GM21786 (cell line): ENCODE results near the gene CD58.

ENCODE experiments used
- ATAC-seq: cut with Tn5 transposase; IDR thresholded peaks from one replicate; pipeline ENCODE4 v1.9.1; 2021; ENCODE audit not compliant: unreplicated experiment

CD58 gene

DNA sequence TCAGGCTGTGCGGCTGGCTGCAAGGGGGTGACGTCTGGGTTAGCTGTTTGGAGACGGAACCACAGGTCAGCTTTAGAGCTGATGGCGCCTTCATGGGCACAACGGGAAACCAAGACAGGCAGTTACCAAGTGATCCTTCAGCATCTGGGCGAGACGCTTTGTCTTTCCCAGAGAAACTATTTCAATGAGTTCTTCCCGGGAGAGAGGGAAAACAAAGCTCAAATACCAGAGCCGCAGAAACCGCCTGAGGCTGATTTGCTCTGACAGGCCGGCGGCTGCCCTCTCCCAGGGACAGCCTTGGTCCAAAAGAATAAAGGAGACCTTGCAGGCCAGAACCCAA, 76.5 kb downstream of the CD58 start:
- no peak for ATAC-seq

GRCh38 chr1:116493484-116494352, 77.1 kb downstream of the CD58 start:
- ATAC-seq = no peak

GRCh38 chr1:116493036-116493435, 77.8 kb downstream of the CD58 start:
- ATAC-seq = no peak

DNA sequence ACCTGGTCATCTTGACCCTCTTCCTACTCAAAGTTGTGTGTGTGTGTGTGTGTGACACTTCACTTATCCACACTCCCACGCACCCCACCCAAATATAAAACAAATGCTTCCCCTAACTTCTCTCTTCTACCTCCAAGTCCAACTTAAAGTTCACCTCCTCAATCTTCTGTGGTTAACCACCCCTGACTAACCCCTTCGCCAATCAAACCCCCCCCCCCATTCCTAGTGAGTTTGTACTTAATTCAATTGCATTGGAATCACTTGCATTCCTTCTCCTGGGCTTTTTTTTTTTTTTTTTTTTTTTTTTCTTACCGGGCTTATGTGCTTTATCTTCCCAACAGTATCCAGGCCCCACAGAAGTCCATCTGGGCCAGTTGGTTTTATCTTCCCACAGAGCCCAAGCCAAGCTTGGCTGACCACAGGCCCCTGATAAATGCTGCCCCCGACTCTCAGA, 78.4 kb downstream of the CD58 start:
- no peak for ATAC-seq

- no peak for ATAC-seq
Observed at GRCh38 chr1:116491700-116492357, 79.0 kb downstream of the CD58 start.

- ATAC-seq = no peak
Observed at GRCh38 chr1:116490588-116490987, 80.2 kb downstream of the CD58 start.

- ATAC-seq = peak; percentile 40
Observed at GRCh38 chr1:116489231-116489697, 81.6 kb downstream of the CD58 start.

GRCh38 chr1:116488071-116488470, 82.8 kb downstream of the CD58 start:
- ATAC-seq = no peak

GRCh38 chr1:116487583-116487982, 83.2 kb downstream of the CD58 start:
- no peak for ATAC-seq

GRCh38 chr1:116487031-116487430, 83.8 kb downstream of the CD58 start:
- ATAC-seq = no peak

DNA sequence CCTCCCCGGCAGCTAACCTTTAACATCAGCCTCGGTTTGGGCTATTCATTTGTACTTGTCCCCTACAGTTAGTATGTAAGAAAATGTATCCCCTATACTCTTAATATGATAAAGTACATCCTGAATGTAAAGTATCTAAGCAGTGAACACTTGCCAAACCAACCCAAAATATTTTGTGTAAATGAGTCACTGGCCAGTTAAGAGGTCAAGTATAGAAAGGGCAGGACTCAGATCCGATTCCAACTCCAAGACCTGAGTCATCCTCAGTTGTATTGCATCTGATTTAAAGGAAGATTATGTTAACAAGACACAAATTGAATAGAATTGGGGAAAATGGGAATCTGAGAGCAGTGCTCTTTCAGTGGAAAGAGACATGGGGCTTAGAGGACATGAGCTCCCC, 84.4 kb downstream of the CD58 start:
- ATAC-seq = no peak

DNA sequence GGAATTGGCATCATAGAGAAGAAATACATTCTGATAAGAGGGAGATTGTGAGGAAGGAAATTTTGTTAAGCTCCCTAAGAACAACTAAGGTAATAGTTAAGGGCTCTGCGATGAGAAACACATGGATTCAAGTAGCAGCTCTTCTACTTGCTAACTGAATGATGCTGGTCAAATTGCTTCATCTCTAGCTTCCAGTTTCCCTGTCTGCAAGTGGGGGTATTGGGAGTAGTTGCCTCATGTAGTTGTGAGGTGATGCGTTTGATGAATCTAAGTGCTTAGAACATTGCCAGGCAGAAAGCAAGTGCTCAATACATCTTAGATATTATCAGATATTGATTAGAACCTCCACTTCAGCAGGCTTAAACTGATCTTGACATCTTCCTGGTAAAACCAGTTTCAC, 84.8 kb downstream of the CD58 start:
- no peak for ATAC-seq

- ATAC-seq = peak; percentile 76
Observed at GRCh38 chr1:116485071-116485735, 85.6 kb downstream of the CD58 start.

DNA sequence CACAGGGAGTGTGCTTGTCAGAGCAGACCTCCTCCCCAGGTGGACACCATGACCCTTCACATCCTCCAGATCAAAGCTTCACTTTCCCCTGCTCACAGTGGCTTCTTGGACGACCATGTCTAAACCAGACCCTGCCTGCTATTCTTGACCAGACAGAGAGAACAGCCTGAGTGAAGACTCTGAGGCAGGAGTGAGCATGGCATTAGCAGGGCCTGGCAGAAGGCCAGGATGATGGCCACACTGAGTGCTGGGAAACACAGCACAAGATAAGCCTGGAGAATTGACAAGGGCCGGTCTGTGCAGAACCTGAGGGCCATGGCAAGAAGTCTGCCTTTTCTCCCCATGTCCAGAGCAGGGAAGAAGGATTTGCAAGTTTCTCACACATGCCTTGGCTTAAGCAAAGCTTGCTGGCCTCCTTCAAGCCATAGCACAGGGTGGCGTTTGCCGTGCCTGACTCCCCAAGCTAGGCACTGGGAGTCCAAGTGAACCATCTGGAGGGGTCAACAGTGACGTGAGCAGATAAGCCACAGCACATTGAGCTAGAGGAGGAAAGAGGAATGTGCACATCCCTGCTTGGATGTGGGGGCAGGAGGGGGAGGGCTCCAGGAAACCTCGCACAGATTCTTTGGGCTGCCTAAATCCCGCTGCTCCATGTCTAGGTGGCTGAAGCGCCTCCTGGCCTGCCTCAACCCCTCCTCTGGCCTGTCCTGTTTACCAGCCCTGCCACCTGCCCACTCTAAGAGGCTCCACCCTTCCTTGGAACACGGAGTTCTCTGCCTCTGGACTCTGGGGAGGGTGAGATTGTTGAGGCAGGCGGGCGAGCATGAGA, 87.1 kb downstream of the CD58 start:
- ATAC-seq = no peak

DNA sequence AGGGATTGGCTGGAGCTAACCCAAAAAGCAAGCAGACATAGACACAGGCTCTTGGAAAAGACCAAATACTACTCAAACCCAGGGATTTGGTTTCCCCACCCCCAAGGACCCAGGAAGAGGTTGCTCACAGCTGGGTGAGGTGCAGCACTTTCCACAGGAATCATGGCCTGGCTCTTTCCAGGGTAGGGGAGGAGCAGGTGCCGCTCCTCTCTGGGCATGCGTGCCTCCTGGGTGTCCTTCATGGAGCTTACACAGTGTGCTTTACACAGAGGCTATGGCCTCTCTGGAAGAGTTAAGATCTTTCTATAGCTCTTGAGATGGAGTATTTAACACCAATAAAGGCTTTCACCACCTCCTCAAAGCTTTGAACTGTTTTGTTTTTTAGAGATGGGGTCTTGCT, 88.3 kb downstream of the CD58 start:
- no peak for ATAC-seq

DNA sequence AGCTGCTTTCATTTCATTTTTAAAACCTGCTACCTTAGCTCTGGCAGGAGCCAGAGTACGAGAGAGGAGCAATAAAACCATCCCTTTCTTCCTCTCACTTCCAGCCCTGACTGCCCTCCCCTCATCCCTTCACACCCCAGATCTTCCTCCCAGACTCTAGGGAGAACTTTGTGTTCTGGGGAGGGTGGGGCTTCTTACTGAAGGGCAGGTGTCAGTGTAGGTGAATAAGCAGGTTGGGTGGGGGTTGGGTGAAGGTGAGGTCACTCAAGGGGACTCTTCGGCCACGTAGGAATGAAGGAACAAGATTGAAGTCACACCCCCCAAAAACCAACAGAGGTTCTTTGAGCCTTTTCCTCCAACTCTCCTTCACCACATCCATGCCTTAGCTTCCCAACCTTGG, 88.9 kb downstream of the CD58 start:
- no peak for ATAC-seq

DNA sequence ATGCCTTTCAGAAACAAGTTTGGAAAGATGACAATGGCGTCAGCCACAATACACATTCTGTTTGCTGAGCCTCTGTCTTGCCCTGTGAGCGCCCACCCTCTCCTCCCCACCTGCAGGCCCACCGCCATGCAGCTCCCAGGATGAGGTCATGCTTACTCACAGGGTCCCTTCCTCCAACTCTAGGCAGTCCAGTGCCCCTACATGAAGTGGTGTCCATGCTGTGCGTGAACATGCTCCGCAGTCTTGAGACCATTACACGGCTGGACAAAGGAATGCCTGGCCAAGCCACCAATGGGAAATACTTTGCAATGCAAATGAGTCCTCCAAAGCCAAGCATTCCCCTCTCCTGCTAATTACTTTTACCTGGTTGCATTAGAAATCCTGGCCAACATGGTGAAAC, 92.2 kb downstream of the CD58 start:
- no peak for ATAC-seq

DNA sequence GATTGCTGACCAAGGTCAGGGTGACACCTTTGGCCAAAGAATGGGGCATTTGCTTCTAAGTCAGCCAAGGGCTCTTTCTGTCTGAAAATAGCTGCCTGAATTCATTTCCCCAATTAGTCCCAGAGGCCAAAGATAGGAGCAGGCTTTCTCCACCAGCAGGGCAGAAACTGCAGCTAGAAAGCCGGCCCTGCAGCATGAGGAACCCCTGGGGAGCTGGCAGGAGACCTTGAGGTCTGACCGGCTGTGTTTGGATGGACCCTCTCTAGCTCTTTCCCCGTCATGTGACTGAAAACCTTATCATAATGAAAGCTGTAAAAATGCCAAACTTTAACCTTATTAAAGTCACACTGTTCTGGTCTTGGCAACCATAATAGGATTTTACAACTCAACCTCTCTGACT, 93.4 kb downstream of the CD58 start:
- no peak for ATAC-seq

- ATAC-seq = no peak
Observed at GRCh38 chr1:116476321-116476720, 94.5 kb downstream of the CD58 start.

GRCh38 chr1:116475850-116476218, 95.0 kb downstream of the CD58 start:
- ATAC-seq = no peak
